GM21529 (cell line): ENCODE data around the gene ATP8B1.
"Not testable (repeated sequence)": the region's sequence is repeated elsewhere in the genome, so short reads cannot be mapped to it uniquely, and the experiment has no call there.

ENCODE experiments used
- ATAC-seq: cut with Tn5 transposase; IDR thresholded peaks from one replicate; pipeline ENCODE4 v1.9.1; 2021; ENCODE audit not compliant: unreplicated experiment

ATP8B1 gene

DNA sequence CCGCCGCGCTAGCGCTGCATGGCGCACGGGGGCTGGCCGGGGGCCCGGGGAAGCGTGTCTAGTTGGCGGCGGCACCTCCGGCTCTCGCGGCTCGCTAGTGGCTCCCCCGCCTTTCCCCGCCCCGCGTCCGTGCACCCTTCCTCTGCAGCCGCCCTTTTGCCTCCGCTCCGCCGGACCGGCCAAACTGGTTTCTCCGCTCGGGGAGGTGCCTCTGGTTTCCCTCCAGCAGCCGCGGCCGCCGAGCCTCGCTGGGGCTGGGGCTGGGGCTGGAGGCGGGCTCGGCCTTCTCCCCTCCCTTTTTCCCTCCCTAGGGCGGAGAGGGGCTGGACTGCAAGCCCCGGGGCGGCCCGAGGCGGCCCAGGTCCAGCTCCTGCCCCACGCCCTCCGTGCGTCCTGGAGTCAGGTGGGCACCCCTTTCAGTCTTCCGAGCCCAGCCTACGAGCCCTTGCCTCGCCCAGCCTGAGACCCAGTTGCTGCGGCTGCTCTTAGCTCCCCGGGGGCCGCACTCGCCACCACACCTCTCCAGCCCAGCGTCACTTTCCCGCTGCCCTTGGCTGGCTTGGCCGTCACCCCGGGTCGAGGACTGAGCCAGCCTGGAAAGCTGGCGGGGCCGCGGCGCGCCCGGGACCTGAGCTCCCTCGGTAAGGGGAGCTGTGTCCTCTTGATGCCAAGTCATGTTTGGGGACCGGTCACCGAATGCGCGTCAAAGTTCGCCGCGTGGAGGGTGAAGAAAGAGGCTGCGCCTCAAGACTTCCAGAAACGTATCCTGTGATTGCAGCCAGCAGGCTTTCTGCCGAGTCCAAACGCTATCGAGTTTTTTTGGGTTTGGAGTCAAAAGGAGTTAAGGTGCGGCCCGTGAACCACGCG, at the start of gene ATP8B1:
ATP8B1 (minus strand) TSS at position 213 of the 867 bp plus-strand sequence. CDS start 71,508 bp downstream, outside the sequence.
- ATAC-seq = no peak

DNA sequence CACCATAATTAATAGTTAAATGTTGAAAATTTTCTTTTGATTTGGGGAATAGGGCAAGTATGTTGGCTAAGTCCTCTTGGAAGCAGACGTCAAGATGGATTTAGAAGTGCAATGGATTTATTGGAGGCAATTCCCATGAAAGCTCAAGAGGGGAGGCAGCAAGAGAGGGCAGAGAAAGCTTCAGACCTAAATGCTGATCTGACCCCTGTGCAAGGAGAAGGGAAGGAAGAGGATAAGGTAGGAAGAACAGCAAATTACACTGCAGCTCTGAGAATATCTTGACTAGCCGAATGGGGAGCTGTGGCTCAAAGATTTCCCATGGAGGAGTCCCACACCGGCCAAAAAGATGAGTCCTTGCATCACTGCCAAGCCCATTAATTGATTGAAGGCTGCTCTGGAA, 46.9 kb upstream of the ATP8B1 start:
- ATAC-seq = no peak

DNA sequence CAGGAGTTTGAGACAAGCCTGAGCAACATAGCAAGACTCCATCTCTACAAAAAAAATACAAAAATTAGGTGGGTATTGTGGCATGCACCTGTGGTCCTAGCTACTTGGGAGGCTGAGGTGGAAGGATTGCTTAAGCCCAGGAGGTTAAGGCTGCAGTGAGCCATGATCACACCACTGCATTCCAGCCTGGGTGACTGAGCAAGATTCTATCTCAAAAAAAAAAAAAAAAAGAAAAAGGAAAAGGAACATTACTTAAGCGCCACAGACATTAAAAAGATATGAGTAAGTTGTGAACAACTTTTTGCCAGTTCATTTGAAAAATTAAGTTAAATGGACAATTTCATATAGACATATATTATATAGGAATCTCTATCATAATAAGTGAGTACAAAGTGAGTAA, 45.3 kb upstream of the ATP8B1 start:
- ATAC-seq = not testable (repeated sequence)

DNA sequence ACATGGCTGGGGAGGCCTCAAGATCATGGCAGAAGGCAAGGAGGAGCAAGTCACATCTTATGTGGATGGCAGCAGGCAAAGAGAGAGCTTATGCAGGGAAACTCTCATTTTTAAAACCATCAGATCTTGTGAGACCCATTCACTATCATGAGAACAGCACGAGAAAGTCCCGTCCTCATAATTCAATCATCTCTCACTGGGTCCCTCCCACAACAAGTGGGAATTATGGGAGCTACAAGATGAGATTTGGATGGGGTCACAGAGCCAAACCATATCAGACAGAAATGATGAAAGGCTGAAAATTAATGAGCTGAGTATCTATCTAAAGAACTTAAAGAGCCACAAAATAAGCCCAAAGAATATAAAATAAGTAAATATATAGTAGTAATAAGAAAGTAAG, 44.3 kb upstream of the ATP8B1 start:
- not testable (repeated sequence) for ATAC-seq

DNA sequence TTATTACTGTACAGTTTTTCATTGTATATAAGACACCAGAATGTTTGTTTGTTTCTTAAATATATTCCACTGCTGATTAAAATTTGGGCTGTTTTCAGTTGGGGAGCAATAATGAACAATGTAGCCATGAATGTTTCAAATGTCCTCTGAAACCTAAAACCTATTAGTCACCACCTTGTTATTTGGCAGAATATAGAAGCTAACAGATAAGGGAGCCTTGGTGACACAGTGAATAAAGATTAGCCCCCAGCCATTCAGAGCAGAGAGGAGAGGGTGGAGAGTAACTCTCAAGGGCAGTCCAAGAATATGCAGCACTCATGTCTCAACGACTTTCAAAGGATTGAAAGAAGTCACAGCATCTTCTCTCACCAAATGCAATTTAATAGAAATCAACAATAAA, 43.1 kb upstream of the ATP8B1 start:
- no peak for ATAC-seq

DNA sequence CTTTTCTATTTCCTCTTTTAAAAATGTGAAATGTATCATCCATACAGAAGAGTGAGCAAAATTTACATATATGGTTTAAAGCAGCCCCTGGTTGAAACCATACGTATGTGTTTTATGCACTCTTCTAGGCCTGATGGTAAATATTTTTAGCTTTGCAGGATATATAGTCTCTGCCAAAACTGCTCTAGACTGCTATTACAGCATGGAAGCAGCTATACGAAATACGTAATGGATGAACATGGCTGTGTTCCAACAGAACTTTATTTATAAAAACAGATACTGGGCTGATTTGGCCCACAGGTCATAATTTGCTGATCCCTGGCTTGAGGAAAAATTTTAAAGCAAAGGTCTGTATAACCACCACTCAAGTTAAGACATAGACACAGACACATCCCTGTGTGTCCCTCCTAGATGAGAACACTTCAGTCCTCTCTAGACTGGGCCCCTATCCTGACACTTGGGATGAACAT, 42.5 kb upstream of the ATP8B1 start:
- ATAC-seq = no peak

DNA sequence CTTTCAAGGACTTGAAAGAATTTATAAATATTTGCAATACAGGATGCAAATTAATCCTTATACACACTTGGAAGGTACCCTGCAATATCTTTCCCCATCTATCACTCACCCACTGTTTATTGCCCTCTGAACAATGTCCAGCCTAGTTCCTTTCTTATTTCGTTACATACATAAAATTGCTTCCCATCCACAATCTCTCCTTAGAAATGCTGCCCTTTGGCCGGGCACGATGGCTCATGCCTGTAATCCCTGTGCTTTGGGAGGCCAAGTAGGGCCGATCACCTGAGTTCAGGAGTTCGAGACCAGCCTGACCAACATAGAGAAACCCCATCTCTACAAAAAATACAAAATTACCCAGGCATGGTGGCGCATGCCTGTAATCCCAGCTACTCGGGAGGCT, 41.2 kb upstream of the ATP8B1 start:
- no peak for ATAC-seq

DNA sequence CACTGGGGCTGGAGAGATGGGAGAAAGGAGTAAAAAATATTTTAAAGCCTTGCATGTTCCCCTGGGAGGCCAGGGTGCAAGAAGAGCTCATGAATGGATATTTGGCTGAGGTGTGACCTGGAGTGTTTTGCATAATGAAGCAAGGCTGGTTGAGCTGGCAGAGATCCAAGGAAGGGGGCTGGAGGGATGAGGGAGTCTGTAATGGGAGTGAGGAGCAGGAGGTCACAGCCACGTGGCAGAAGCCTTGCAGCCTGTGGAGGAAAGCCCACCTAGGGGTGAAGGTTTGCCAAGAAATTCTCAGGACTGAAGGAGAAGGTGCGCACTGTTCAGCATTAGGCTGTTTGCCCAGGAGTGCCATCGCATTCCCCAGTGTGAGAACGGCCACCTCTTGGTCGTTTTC, 40.3 kb upstream of the ATP8B1 start:
- no peak for ATAC-seq

DNA sequence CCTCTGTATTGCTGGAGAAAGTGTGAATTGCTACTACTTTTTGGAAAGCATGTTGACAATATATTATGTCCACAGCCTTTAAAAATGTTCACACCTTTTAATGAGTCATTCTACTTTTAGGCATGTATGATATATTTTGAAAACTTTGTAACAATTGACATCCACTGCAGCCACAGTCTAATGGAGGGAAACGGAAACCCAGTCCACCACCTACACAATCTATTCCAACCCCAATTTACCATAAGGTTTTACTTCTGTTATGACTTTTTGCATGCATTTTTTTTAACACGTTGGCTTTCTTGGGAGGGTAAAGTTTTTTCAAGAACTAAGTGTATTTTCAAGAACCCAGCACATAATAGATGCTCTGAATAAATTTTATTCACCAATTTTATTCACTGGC, 38.5 kb upstream of the ATP8B1 start:
- peak; percentile 46 for ATAC-seq

DNA sequence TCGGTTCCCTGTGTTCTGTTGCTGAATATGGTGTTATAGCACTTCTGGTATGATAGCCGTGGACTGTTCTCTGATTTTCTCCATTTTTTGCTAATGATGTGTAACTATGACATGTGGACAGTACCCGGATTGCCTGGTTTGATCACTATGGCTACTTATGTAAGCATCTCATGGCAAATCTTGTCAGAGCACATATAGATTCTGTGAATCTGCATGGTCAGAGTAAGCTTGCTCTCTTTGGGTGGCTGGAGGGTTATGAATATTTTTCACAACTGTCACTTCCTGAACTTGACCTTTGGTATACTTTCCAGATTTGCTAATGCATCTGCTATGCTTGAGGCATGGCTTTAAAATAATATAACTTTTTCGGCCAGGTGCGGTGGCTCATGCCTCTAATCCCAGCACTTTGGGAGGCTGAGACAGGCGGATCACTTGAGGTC, 36.8 kb upstream of the ATP8B1 start:
- no peak for ATAC-seq

DNA sequence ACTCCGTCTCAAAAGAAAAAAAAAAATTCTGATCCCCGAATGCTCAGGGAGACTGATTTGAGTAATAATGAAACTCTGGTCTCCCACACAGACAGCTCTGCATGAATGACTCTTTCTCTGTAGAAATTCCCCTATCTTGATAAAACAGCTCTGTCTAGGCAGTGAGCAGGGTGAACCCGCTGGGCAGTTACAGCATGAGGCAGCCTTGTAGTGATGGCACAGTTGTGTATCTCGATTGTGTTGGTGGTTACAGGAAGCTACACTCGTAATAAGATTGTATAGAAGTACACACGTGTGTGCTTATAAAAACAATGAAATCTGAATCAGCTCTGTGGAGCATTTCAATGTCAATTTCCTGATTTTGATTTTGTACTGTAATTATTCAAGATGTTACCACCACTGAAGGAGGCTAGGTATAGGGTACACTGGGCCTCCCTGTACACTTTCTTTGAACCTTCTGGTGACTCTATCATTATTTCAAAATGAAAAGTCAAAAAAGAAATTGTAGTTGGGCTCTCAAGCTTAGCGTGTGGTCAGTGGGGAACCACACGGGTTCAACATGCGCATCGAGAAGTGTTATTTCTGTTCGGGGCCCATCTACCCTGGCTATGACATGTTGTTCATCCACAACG, 34.9 kb upstream of the ATP8B1 start:
- ATAC-seq = peak; percentile 80

DNA sequence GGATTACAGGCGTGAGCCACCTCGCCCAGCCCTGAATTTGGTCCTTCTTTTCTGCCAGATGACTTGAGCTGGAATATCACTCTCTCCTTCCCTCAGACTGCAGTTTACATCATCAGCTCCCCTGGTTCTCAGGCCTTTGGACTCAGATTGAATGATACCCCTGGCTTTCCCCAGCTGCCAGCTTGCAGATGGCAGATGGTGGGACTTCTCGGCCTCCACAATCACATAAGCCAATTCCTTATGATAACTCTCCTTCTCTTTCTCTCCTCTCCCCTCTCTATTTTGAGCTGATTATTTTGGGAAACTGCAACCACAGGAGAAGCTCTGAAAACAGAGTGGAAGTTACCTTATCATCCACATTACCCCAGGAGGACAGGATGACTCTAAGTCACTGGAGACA, 33.4 kb upstream of the ATP8B1 start:
- ATAC-seq = no peak

DNA sequence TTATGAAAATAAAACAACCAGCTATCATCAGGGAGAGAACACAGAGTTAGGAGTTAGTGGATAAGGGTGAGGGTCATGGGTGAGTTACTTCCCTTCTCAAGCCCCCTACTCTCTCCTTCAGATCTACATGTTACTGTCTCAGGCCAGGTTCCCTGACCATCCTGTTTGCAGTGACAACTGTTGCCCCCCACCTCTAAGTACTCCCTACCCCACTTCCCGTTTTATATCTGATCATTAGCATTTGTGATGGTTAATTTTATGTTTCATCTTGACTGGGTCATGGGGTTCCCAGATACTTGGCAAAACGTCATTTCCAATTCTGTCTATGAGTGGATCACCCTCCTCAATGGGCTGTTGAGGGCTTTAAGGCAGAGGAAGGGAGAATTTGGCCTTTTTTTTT, 32.8 kb upstream of the ATP8B1 start:
- ATAC-seq = no peak

DNA sequence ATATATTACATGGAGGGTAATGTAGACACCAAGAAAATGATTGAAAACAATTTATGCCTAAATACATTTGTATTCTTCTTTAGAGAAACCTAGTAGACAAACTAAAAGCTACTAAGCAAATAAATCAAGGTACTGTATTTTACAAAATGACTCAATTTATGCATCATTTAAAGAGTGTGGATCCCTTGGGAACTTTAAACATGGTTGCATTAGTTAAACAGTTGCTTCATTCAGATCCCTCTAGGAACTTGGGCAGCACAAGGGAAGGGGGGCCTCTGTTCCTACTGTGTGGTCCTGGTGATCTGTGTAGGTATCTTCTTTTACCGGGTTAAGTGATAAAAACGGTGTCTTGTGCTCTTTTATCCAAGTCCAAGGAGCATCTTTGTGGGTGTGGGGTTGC, 31.5 kb upstream of the ATP8B1 start:
- no peak for ATAC-seq

DNA sequence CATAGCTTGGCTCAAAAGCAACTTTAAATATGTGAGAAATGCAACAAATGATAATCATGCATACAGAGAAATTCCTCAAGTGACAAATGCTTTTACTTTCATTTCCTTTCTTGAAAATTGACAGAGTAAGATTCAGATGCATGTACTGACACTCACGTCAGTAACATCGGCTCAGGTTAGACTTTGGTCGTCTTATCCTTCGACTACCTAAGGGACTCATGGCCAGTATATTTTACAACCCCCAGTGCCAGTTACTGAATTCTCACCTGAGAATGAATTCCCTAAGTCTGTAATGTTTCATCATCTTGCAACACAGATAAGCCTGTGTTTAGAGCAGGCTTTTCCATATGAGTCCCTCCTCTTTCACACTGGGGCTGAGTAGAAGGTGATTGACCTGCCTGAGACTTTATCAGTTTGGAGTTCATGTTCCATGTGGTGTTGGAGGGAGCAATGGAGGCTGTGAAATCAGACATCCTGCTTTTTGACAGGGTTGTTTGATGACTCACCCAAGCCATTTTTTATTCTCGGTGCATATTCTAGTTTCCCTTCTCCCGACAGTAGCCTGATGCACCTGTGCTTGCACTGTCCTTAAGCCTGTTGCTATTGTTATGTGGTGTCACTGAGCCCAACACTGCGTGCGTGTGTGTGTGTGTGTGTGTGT, 30.5 kb upstream of the ATP8B1 start:
- ATAC-seq = peak; percentile 48

DNA sequence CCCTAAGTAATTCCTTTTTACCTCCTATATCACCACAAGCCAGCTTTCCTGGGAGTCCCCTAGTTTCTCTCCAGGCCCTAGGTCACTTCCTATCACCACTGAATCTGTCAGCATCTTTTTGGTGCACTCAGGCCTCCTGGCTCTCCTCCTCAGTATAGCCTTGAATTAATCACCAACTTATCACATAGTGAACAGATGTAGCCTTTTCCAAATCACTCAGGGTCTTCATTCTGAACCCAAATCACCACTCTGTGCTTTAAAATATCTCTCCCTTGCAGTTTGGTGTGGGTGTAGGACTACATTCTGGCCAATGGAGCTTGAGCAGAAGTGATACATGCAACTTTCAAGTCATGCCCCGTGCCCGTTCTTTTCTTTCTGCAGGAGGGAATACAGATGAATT, 29.6 kb upstream of the ATP8B1 start:
- no peak for ATAC-seq

DNA sequence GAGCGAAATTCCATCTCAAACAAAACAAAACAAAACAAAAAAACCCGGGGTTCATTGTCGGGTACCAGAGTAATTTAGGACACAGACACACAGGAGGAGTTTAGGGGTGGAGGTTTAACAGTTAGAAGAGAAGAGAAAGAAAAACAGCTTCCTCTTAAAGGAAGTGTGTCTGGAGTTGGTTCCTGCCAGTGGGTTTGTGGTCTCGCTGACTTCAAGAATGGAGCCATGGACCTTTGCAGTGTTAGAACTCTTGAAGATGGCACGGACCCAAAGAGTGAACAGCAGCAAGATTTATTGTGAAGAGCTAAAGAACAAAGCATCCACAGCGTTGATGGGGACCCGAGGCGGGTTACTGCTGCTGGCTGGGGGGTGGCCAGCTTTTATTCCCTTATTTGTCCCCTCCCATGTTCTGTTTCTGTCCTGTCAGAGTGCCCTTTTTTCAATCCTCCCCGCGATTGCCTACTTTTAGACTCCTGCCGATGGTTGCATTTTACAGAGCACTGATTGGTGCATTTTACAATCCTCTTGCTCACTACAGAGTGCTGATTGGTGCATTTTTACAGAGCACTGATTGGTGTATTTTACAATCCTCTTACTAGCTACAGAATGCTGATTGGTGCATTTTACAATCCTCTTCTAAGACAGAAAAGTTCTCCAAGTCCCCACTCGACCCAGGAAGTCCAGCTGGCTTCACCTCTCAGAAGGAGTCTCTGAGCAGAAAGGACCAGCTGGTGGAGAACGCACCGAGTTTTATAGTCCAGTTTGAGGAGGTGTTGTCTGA, 28.7 kb upstream of the ATP8B1 start:
- no peak for ATAC-seq

DNA sequence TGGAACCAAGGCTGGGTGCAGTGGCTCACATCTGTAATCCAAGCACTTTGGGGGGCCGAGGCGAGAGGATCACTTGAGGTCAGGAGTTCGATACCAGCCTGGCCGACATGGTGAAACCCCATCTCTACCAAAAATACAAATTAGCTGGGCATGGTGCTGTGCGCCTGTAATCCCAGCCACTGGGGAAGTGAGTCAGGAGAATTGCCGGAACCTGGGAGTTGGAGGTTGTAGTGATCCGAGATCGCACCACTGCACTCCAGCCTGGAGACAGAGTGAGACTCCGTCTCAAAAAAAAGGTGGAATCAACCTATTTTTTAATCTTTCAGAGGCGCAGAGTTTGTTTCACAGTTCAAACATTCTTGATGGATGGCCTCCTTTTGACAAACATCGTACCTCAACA, 24.5 kb upstream of the ATP8B1 start:
- no peak for ATAC-seq

DNA sequence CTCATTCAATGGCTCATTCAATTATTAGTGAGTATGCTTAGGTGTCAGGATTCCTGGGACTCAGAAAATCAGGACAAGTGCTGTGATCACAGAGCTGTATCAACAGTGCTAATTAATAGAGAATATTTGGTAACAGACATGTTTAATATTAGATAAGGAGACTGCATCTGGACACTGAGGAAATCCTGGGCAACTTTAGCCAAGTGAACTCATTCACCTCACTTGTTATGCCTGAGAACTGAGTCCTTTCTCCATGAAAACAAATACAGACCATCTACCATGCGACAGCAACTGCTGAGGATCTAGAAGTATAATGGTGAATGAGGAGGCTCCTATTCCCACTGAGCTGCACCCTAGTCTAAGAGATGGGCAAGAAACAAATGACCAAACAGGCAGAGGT, 23.1 kb upstream of the ATP8B1 start:
- ATAC-seq = no peak

DNA sequence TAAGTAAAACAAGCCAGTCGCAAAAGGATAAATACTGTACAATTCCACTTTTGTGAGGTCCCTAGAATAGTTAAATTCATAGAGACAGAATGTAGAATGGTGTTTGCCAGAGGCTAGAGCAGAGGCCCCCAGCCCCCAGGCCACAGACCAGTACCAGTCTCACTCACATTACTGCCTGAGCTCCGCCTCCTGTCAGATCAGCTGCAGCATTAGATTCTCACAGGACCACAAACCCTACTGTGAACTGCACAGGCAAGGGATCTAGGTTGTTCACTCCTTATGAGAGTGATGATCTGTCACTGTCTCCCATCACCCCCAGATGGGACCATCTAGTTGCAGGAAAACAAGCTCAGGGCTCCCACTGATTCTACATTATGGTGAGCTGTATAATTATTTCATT, 17.5 kb upstream of the ATP8B1 start:
- not testable (repeated sequence) for ATAC-seq
